ENCODE measurements around the gene TSHZ1.

GRCh38 chr18:75335511-75335910 is 124.9 kb downstream of the TSHZ1 start:
- TF ChIP-seq POLR2A (IDR thresholded peaks at IDR 0.05; ENCODE audit: control extremely low read depth in 1 of 2, low read depth in 2 of 2, low read length in 2 of 2), result no peak
- TF ChIP-seq EP300 (IDR thresholded peaks at IDR 0.05; ENCODE audit: borderline replicate concordance in 1 of 2, low read depth in 2 of 2, low read length in 2 of 2), result no peak
